HG02759 (cell line): ENCODE measurements around the gene PHOX2A.
"Not testable (repeated sequence)": the region's sequence is repeated elsewhere in the genome, so short reads cannot be mapped to it uniquely, and the experiment has no call there.

Experiments
- ATAC-seq: cut with Tn5 transposase; IDR thresholded peaks from one replicate; pipeline ENCODE4 v1.9.1; 2021; ENCODE audit warnings: mild to moderate bottlenecking, moderate library complexity; ENCODE audit not compliant: unreplicated experiment

PHOX2A gene

GRCh38 chr11:72223615-72224563, 20.1 kb downstream of the PHOX2A start:
- peak; percentile 64 for ATAC-seq

- peak; percentile 76 for ATAC-seq
These were observed 20.9 kb downstream of the PHOX2A start for GRCh38 chr11:72222907-72223614.

- ATAC-seq = no peak
These were observed 21.7 kb downstream of the PHOX2A start for GRCh38 chr11:72222106-72222891.

- ATAC-seq = no peak
These were observed 22.4 kb downstream of the PHOX2A start for GRCh38 chr11:72221386-72222075.

GRCh38 chr11:72220696-72221363, 23.1 kb downstream of the PHOX2A start:
- ATAC-seq = no peak

- no peak for ATAC-seq
These were observed 25.7 kb downstream of the PHOX2A start for GRCh38 chr11:72218251-72218745.

- ATAC-seq = no peak
These were observed 26.1 kb downstream of the PHOX2A start for GRCh38 chr11:72217841-72218240.

GRCh38 chr11:72216638-72217037, 27.3 kb downstream of the PHOX2A start, which contains the start of gene FOLR2:
FOLR2 (plus strand) TSS chr11:72216794; CDS start chr11:72218585, 1,791 bp downstream.
- no peak for ATAC-seq

- no peak for ATAC-seq
These were observed 34.9 kb downstream of the PHOX2A start for GRCh38 chr11:72209101-72209500.

GRCh38 chr11:72208281-72208680, 35.7 kb downstream of the PHOX2A start:
- ATAC-seq = no peak

- not testable (repeated sequence) for ATAC-seq
These were observed 37.2 kb downstream of the PHOX2A start for GRCh38 chr11:72206794-72207193.

- ATAC-seq = no peak
These were observed 39.1 kb downstream of the PHOX2A start for GRCh38 chr11:72204886-72205285.

- ATAC-seq = no peak
These were observed 40.8 kb downstream of the PHOX2A start for GRCh38 chr11:72203163-72203562.

GRCh38 chr11:72202571-72202970, 41.4 kb downstream of the PHOX2A start:
- no peak for ATAC-seq

GRCh38 chr11:72201445-72201844, 42.5 kb downstream of the PHOX2A start:
- ATAC-seq = not testable (repeated sequence)

- ATAC-seq = no peak
These were observed 48.3 kb downstream of the PHOX2A start for GRCh38 chr11:72195518-72196270.

- ATAC-seq = no peak
These were observed 52.0 kb downstream of the PHOX2A start, which contains the start of gene FOLR1 for GRCh38 chr11:72191961-72192381. FOLR1 (plus strand) TSS chr11:72192140; CDS start chr11:72192174, 34 bp downstream.

- no peak for ATAC-seq
These were observed 53.3 kb downstream of the PHOX2A start for GRCh38 chr11:72190631-72191071.
